ENCODE results near the gene PALD1.

GRCh38 chr10:70510453-70510852 is 31.9 kb downstream of the PALD1 start:
- TF ChIP-seq, protein P1, sequence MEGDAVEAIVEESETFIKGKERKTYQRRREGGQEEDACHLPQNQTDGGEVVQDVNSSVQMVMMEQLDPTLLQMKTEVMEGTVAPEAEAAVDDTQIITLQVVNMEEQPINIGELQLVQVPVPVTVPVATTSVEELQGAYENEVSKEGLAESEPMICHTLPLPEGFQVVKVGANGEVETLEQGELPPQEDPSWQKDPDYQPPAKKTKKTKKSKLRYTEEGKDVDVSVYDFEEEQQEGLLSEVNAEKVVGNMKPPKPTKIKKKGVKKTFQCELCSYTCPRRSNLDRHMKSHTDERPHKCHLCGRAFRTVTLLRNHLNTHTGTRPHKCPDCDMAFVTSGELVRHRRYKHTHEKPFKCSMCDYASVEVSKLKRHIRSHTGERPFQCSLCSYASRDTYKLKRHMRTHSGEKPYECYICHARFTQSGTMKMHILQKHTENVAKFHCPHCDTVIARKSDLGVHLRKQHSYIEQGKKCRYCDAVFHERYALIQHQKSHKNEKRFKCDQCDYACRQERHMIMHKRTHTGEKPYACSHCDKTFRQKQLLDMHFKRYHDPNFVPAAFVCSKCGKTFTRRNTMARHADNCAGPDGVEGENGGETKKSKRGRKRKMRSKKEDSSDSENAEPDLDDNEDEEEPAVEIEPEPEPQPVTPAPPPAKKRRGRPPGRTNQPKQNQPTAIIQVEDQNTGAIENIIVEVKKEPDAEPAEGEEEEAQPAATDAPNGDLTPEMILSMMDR (IDR thresholded peaks at IDR 0.05) = no peak
- no peak for TF ChIP-seq EP300 (IDR thresholded peaks at IDR 0.05)
- TF ChIP-seq POLR2A (IDR thresholded peaks at IDR 0.05) = no peak

All from sigmoid colon (tissue), 4 donors.